Colon (tissue), 2 donors: ENCODE measurements around the gene TGFBRAP1.
"Not testable (repeated sequence)": the region's sequence is repeated elsewhere in the genome, so short reads cannot be mapped to it uniquely, and the experiment has no call there.

Experiments
- FAIRE-seq: peaks from 2 replicates; lab custom pipeline; 2012; peaks lifted over from hg19 to GRCh38; lab: Jason Lieb, UNC
- donor health status: control.
- donor health status: control.

The TGFBRAP1 gene

GRCh38 chr2:105269426-105269825 lies 60.1 kb downstream of the TGFBRAP1 start:
- no peak for FAIRE-seq

- no peak for FAIRE-seq
Observed at GRCh38 chr2:105262651-105263091, 66.9 kb downstream of the TGFBRAP1 start.

GRCh38 chr2:105261061-105261460 lies 68.5 kb downstream of the TGFBRAP1 start:
- FAIRE-seq = no peak

DNA sequence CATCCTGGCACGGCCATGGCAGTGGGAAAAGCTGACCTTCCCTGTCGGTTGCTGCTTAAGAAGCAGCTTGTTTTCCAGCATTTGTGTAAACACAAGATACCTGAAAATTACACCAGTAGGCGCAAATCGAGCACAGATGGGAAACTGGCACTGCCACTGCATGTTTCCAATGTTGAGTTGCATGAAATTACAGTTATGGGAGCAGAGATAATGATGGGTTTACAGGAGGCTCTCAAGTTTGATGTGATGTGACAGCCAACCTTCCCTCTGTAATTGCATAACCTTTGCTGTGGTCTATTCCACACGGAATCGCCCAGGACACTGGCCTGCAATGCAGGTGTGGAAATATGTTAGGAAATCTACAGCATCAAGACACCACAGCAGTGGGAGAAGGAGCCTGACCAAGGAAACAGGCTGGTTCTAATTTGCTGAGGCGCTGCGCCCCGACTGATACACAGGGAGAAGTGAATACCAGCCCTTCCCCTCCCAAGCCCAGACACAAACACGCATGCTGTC lies 70.6 kb downstream of the TGFBRAP1 start:
- FAIRE-seq = no peak

- FAIRE-seq = no peak
Observed at GRCh38 chr2:105257981-105258380, 71.6 kb downstream of the TGFBRAP1 start.

GRCh38 chr2:105256431-105257047 lies 73.0 kb downstream of the TGFBRAP1 start:
- no peak for FAIRE-seq

- FAIRE-seq = no peak
Observed at GRCh38 chr2:105255979-105256378, 73.6 kb downstream of the TGFBRAP1 start.

DNA sequence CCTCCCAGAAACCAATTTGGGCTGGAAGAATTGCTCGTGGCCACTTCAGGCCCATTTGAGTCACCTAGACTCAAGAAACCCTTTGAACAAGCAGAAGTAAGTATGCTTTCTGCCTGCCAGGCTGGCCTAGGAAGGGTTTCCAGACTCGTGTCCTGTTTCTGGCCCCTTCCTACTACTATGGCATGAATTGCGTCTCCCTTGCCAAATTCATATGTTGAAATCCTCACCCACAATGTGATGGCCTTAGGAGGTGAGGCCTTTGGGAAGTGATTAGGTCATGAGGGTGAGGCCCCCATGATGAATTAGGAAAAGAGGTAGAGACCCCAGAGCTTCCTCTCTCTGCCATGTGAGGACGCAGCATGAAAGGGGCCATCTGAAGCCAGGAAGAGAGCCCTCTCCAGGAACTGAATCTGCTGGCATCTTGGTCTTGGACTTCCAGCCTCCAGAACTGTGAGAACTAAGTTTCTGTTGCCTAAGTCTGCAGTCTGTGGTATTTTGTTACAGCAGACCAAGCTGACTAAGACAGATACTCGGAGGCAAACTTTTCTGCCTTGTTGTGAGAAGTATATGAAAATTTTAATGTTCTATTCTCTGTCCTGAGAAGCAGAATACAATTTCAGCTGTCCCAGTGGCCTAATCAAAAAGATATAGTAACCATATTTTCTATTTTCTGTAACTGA lies 74.9 kb downstream of the TGFBRAP1 start:
- no peak for FAIRE-seq

DNA sequence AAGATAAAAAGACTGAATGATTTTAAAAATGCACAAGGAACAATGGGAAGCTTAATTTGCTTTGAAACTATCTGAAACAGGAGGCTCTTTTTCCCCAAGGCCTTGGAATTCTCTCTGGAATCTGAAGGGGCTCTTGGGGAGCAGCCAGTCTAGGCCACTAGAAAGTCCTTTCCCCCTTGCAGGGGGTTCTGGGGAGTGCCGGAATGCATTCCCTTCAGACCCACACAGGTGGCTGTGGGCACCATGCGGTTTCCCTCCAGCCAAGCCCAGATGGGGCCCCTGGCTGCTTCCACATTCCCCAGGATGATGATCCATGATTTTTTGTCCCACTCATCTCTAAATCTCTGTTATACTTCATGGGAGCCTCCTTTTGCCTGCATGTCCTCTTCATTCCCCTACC lies 77.3 kb downstream of the TGFBRAP1 start:
- no peak for FAIRE-seq

DNA sequence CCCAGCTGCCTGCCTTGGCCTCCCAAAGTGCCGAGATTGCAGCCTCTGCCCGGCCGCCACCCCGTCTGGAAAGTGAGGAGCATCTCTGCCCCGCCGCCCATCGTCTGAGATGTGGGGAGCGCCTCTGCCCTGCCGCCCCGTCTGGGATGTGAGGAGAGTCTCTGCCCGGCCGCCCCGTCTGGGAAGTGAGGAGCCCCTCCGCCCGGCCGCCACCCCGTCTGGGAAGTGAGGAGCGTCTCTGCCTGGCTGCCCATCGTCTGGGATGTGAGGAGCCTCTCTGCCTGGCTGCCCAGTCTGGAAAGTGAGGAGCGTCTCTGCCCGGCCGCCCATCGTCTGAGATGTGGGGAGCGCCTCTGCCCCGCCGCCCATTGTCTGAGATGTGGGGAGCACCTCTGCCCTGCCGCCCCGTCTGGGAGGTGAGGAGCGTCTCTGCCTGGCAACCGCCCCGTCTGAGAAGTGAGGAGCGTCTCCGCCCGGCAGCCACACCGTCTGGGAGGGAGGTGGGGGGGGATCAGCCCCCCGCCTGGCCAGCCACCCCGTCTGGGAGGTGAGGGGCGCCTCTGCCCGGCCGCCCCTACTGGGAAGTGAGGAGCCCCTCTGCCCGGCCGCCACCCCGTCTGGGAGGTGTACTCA lies 78.4 kb downstream of the TGFBRAP1 start:
- not testable (repeated sequence) for FAIRE-seq

DNA sequence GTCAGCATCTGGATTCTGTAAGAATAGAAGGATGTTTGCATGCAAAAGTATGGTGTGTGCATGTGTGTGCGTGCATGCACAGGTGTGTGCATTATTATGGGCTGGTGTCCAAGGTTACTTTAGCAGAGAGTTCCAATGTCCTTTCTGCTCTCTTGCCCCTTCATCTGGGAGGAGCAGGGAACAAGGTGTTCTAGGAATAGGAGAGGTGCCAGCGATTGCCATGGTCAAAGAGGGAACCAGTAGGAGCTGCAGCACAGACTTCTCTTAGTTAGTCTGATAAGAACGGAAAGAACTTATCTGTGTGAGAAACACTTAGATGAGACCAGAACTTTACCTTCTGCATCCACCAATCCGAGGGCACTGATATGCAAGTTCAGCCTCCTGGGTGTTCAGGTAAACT lies 79.6 kb downstream of the TGFBRAP1 start:
- no peak for FAIRE-seq

DNA sequence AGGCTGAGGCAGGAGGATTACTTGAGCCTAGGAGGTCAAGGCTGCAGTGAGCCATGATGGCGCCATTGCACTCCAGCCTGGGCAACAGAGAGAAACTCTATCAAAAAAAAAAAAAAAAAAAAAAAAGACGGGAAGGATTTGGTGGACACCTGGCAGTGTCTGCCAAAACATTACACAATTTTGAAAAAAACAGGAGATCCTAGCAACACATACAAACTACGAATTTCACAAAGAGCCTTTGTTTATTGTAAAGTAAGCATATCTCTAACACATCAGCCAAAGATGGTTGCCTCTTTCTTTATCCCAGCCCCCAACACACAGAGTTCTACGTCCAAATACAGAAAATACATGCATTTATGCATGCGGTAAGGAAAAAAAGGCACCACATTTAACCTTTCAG lies 80.4 kb downstream of the TGFBRAP1 start:
- FAIRE-seq = no peak

DNA sequence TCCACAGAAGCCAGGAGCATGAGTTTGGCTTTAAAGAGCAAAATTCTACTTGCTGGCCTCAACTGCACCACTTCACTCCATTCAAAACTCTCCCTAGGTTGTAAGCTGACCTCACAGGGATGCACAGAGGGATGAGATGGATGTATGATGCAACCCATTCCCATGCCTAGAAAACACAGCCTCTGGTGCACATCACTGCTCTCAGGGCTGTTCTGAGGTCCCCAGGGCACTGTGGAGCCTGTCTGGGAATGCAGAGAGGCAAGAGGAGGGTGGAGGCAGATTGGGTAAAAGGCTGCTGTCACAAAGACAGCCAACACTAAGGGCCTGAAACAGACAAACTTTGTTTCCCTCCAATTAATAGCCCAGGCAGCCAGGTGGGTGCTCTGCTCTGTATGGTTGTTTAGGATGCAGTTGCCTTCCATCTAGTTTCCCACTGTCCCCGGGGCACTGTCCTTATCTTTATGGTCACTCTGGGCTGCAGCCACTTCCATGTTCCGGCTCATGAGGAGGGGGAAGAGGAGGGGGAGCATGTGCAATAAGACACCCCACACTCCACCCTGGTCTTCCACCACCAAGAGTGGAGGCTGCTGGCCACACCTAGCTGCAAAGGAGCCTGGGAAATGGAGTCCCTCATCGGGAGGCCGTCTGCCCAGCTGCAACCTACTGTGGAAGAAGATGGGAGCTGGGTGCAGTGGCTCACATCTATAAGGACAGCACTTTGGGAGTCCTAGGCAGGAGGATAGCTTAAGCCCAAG lies 81.0 kb downstream of the TGFBRAP1 start:
- no peak for FAIRE-seq

DNA sequence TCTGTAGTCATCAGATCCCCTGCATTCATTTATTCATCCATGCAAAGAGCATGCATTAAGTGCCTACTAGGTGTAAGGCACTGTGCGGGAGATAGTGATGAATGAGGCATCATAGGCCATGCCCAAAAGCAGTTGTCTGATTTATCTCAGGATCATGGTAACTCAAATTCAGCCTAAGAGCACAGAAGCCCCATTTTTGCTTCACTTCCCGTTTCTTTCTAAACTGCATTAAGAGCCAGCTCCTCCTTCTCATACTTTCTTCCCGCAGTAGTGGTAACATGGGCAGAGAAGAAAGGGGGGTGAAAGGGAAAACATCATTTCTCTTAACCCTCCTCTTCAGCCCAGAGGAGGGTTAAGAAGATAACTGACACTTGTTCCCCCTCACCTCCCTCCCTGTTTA lies 85.1 kb downstream of the TGFBRAP1 start:
- FAIRE-seq = no peak

DNA sequence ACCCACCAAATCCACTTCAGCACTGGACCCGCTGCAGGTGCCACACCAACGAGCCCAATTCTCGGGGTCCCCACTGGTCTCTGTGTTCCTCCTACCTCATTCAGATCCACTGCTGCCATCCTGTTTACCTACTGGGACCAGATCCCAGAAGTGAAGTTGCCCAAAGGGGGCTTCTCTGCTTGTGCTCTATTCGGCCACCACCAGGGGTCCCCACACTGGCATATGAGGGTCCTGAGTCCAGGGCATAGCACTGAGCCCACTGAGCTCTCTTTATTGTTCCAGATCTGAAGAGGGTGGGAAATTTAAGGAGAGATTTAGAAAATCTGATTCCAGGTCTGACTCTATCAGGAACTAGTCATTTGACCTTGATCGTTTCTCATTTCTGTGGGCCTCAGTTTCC lies 85.6 kb downstream of the TGFBRAP1 start:
- FAIRE-seq = no peak

DNA sequence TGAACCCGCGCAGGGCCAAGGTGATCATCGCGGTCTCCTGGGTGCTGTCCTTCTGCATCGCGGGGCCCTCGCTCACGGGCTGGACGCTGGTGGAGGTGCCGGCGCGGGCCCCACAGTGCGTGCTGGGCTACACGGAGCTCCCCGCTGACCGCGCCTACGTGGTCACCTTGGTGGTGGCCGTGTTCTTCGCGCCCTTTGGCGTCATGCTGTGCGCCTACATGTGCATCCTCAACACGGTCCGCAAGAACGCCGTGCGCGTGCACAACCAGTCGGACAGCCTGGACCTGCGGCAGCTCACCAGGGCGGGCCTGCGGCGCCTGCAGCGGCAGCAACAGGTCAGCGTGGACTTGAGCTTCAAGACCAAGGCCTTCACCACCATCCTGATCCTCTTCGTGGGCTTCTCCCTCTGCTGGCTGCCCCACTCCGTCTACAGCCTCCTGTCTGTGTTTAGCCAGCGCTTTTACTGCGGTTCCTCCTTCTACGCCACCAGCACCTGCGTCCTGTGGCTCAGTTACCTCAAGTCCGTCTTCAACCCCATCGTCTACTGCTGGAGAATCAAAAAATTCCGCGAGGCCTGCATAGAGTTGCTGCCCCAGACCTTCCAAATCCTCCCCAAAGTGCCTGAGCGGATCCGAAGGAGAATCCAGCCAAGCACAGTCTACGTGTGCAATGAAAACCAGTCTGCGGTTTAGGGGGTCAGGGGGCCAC lies 87.1 kb downstream of the TGFBRAP1 start:
- no peak for FAIRE-seq

DNA sequence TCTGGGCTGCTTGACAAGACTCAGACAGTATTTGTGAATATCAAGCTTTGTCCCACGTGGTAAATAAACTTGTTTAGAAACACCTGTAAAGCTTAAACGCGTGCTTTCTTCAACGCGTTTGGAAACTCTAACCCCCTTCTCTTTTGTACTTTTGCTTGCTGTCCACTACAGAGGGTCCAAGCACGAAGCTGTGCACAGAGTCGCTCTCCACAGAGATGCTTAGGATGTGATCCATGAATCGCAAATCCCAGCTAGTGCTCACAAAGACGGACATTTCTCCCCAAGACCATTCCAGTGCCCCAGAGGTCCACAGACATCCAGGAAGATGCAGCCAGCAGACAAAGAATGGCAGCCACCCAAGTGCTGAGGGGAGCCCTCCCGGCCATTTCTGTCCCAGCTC lies 88.1 kb downstream of the TGFBRAP1 start, which contains the start of gene GPR45:
Gene GPR45 (plus strand): TSS at position 301 of the 400 bp plus-strand sequence. CDS start 116 bp downstream, outside the sequence.
- no peak for FAIRE-seq

- FAIRE-seq = no peak
Observed at GRCh38 chr2:105239924-105240323, 89.6 kb downstream of the TGFBRAP1 start.

GRCh38 chr2:105238664-105239240 lies 90.8 kb downstream of the TGFBRAP1 start:
- no peak for FAIRE-seq

DNA sequence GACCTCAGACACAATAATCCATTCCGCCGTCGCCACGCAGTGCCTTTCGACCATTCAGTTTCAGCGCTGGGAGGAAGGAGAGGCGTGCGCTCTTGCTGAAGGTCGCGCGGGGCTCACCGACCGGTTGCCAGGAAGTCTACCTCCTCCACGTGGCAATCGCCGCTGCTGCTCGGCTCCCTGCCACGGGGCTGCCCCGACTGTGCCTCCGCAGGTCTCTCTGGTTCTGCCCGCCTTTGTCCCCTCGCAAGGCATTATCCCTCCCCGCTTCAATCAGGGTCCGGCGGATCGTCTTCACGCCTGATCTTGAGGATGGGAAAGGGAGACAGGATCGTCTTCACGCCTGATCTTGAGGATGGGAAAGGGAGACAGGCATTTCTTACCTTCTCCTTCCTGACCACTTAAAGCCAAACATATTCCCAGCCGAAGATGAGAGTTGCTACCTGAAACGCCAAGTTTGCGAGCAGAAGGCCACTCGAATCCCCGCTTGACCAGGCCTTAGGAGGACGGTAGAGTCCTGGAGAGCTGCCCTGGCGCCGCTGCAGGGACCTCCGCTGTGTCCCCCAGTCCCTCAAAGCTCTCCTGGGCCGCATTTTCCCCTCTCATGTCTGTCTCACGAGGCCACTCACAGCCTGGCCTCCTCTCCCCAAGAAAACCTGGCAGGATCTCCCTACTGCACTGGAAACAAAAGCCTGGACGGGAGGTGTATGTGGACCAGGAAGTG lies 92.3 kb downstream of the TGFBRAP1 start:
- FAIRE-seq = no peak

- FAIRE-seq = no peak
Observed at GRCh38 chr2:105236060-105236424, 93.5 kb downstream of the TGFBRAP1 start.
